Mesenchymal stem cell (in vitro differentiated cells and primary cell): Measurements from ENCODE around the gene SLC12A7.
A peak's percentile ranks its signal among the peaks of the same experiment; 100 is the strongest.

Experiments
- DNase-seq: peaks from one replicate; pipeline ENCODE4 v3.0.0-alpha.2; 2013
- H2AFZ ChIP-seq: one replicate; pipeline ENCODE4 v1.6.1; 2013; ENCODE audit warnings: low read depth, mild to moderate bottlenecking, control low read depth, inconsistent platforms, low read length, moderate library complexity
- H2AK5ac ChIP-seq: 2 replicates; pipeline ENCODE4 v1.6.1; 2013; ENCODE audit warnings: low read length, moderate library complexity, mild to moderate bottlenecking, inconsistent platforms; ENCODE audit not compliant: severe bottlenecking
- H2BK120ac ChIP-seq: one replicate; pipeline ENCODE4 v1.6.1; 2013; ENCODE audit warnings: low read depth, mild to moderate bottlenecking, inconsistent platforms, low read length, moderate library complexity
- H2BK12ac ChIP-seq, 2 experiments: one replicate each; pipeline ENCODE4 v1.6.1; 2013; ENCODE audit warnings: inconsistent platforms in 2 of 2, low read length in 2 of 2, mild to moderate bottlenecking in 2 of 2, moderate library complexity in 2 of 2, control low read depth in 1 of 2
- H2BK15ac ChIP-seq: one replicate; pipeline ENCODE4 v1.6.1; 2013; ENCODE audit warnings: mild to moderate bottlenecking, low read depth, inconsistent platforms; ENCODE audit not compliant: poor library complexity, severe bottlenecking
- H2BK5ac ChIP-seq: 2 replicates; pipeline ENCODE4 v1.6.1; 2013; ENCODE audit warnings: low read depth, mild to moderate bottlenecking, low read length, control low read depth, inconsistent platforms; ENCODE audit not compliant: poor library complexity, severe bottlenecking
- H3K14ac ChIP-seq, 2 experiments: one replicate each; pipeline ENCODE4 v1.6.1; 2013; ENCODE audit warnings: inconsistent platforms in 2 of 2, low read length in 2 of 2, control low read depth in 1 of 2, mild to moderate bottlenecking in 1 of 2, moderate library complexity in 1 of 2
- H3K18ac ChIP-seq, 2 experiments: one replicate each; pipeline ENCODE4 v1.6.1; 2013; ENCODE audit warnings: inconsistent platforms in 2 of 2, low read length in 2 of 2, control low read depth in 1 of 2, low read depth in 1 of 2, mild to moderate bottlenecking in 1 of 2
- H3K23ac ChIP-seq, 2 experiments: one replicate each; pipeline ENCODE4 v1.6.1; 2013; ENCODE audit warnings: inconsistent platforms in 2 of 2, low read length in 2 of 2, mild to moderate bottlenecking in 2 of 2, moderate library complexity in 2 of 2, control low read depth in 1 of 2
- H3K27ac ChIP-seq: 2 replicates; pipeline ENCODE4 v1.5.1; 2013; ENCODE audit warnings: mild to moderate bottlenecking, moderate library complexity, low read length, control low read depth, inconsistent platforms; ENCODE audit not compliant: poor library complexity, severe bottlenecking
- H3K27me3 ChIP-seq, 2 experiments: 2 replicates each; pipeline versions ENCODE4 v1.6.1 to v1.7.0; 2013; ENCODE audit warnings: low read length in 2 of 2, mild to moderate bottlenecking in 2 of 2, moderate library complexity in 2 of 2, control low read depth in 1 of 2, inconsistent platforms in 1 of 2; ENCODE audit not compliant: control insufficient read depth in 1 of 2, insufficient read depth in 1 of 2
- H3K36me3 ChIP-seq, 2 experiments: 2 replicates each; pipeline versions ENCODE4 v1.6.1 to v1.7.0; 2013; ENCODE audit warnings: low read length in 2 of 2, control low read depth in 1 of 2, inconsistent platforms in 1 of 2, low read depth in 1 of 2, mild to moderate bottlenecking in 1 of 2; ENCODE audit not compliant: insufficient read depth in 2 of 2, control insufficient read depth in 1 of 2
- H3K4ac ChIP-seq, 2 experiments: one replicate each; pipeline ENCODE4 v1.6.1; 2013; ENCODE audit warnings: inconsistent platforms in 2 of 2, low read length in 2 of 2, mild to moderate bottlenecking in 2 of 2, moderate library complexity in 2 of 2, control low read depth in 1 of 2, low read depth in 1 of 2
- H3K4me1 ChIP-seq: 2 replicates; pipeline ENCODE4 v1.6.1; 2013; ENCODE audit warnings: low read depth, low read length, control low read depth; ENCODE audit not compliant: control insufficient read depth, insufficient read depth
- H3K4me2 ChIP-seq: 2 replicates; pipeline ENCODE4 v1.6.1; 2013; ENCODE audit warnings: low read length, mild to moderate bottlenecking, inconsistent platforms; ENCODE audit not compliant: poor library complexity, severe bottlenecking
- H3K4me3 ChIP-seq, 2 experiments: 2 replicates each; pipeline versions ENCODE4 v1.5.1 to v1.7.0; 2013; ENCODE audit warnings: low read length in 2 of 2, mild to moderate bottlenecking in 2 of 2, control low read depth in 1 of 2, low read depth in 1 of 2; ENCODE audit not compliant: insufficient read depth in 1 of 2
- H3K79me1 ChIP-seq: replicated peaks from 2 replicates; pipeline ENCODE4 v1.6.1; 2013; ENCODE audit warnings: mild to moderate bottlenecking, control low read depth, low read length, inconsistent platforms; ENCODE audit not compliant: poor library complexity, severe bottlenecking
- H3K9ac ChIP-seq: 2 replicates; pipeline ENCODE4 v1.7.0; 2013; ENCODE audit warnings: mild to moderate bottlenecking, low read length, moderate library complexity
- H3K9me3 ChIP-seq: 2 replicates; pipeline ENCODE4 v1.7.0; 2013; ENCODE audit warnings: mild to moderate bottlenecking, low read length; ENCODE audit not compliant: control insufficient read depth
- H4K8ac ChIP-seq: one replicate; pipeline ENCODE4 v1.6.1; 2013; ENCODE audit warnings: inconsistent platforms, mild to moderate bottlenecking, low read length, moderate library complexity
- H4K91ac ChIP-seq: one replicate; pipeline ENCODE4 v1.6.1; 2013; ENCODE audit warnings: mild to moderate bottlenecking, low read length, inconsistent platforms
- WGBS: methylation state at CpG from one replicate; pipeline ENCODE4 v1.1.7; 2013; ENCODE audit warnings: mixed read lengths; 5-methylcytosine and 5-hydroxymethylcytosine counted together

SLC12A7 gene

GRCh38 chr5:1074816-1075554, 36.9 kb downstream of the SLC12A7 start:
- DNase-seq = no peak
- Histone ChIP-seq H2BK5ac (no peak overlapping the region), H2AK5ac (no peak overlapping the region), H2AFZ (no peak overlapping the region), H3K27ac (no peak overlapping the region), H2BK12ac (no peak overlapping the region), H3K4ac (no peak overlapping the region), H3K79me1 (no peaks in the 10 kb centered on the region), H3K27me3 (no peaks in the 10 kb centered on the region), H4K8ac (peak overlapping the region; percentile 28), H3K4me2 (no peak overlapping the region), H3K9ac (no peak overlapping the region), H3K36me3 (peaks cover 7 to 16% of the 10 kb centered on the region in 2 experiments), H4K91ac (no peak overlapping the region), H3K4me3 (no peak overlapping the region), H3K18ac (no peak overlapping the region), H2BK120ac (no peak overlapping the region), H3K14ac (no peak overlapping the region), H2BK15ac (no peak overlapping the region), H3K9me3 (no peaks in the 10 kb centered on the region), H3K4me1 (peaks cover 5% of the 10 kb centered on the region), H3K23ac (no peak overlapping the region)
- 94% methylated on average over 40 of the region's 40 CpGs for WGBS

- Histone ChIP-seq H2AFZ (no peak overlapping the region), H3K27me3 (no peaks in the 10 kb centered on the region), H3K4me2 (no peak overlapping the region), H4K91ac (no peak overlapping the region), H3K4me1 (peaks cover 5% of the 10 kb centered on the region), H3K4ac (no peak overlapping the region), H4K8ac (no peak overlapping the region), H3K9ac (no peak overlapping the region), H2BK5ac (no peak overlapping the region), H3K27ac (no peak overlapping the region), H3K79me1 (no peaks in the 10 kb centered on the region), H2BK15ac (no peak overlapping the region), H3K9me3 (no peaks in the 10 kb centered on the region), H2AK5ac (no peak overlapping the region), H3K14ac (no peak overlapping the region), H2BK12ac (no peak overlapping the region), H3K36me3 (peaks cover 6 to 16% of the 10 kb centered on the region in 2 experiments), H2BK120ac (no peak overlapping the region), H3K18ac (no peak overlapping the region), H3K4me3 (no peak overlapping the region), H3K23ac (no peak overlapping the region)
- WGBS = 97% methylated on average over 13 of the region's 18 CpGs
- DNase-seq = no peak
Measured at GRCh38 chr5:1074226-1074625, 37.6 kb downstream of the SLC12A7 start.

- Histone ChIP-seq H3K4me2 (no peak overlapping the region), H2BK120ac (no peak overlapping the region), H2AFZ (no peak overlapping the region), H4K91ac (peak overlapping the region; percentile 62), H3K9ac (no peak overlapping the region), H3K4me3 (no peak overlapping the region), H3K23ac (no peak overlapping the region), H3K9me3 (no peaks in the 10 kb centered on the region), H3K18ac (peak overlapping the region; percentile 6 to 33), H3K14ac (peak overlapping the region in 1 of 2 experiments; percentile 20), H3K27ac (no peak overlapping the region), H3K27me3 (no peaks in the 10 kb centered on the region), H3K36me3 (peaks cover 2 to 16% of the 10 kb centered on the region in 2 experiments), H3K79me1 (no peaks in the 10 kb centered on the region), H2BK5ac (no peak overlapping the region), H2BK15ac (no peak overlapping the region), H2AK5ac (no peak overlapping the region), H2BK12ac (peak overlapping the region in 1 of 2 experiments; percentile 29), H3K4me1 (peaks cover 5% of the 10 kb centered on the region), H3K4ac (no peak overlapping the region), H4K8ac (peak overlapping the region; percentile 2)
- DNase-seq = no peak
- 91% methylated on average over 45 of the region's 46 CpGs for WGBS
Measured at GRCh38 chr5:1073239-1074102, 38.4 kb downstream of the SLC12A7 start.

- Histone ChIP-seq H3K79me1 (no peaks in the 10 kb centered on the region), H4K8ac (no peak overlapping the region), H3K23ac (no peak overlapping the region), H3K9ac (no peak overlapping the region), H3K27ac (no peak overlapping the region), H3K4me3 (no peak overlapping the region), H3K18ac (no peak overlapping the region), H3K4ac (no peak overlapping the region), H2BK12ac (no peak overlapping the region), H2BK15ac (no peak overlapping the region), H2AK5ac (no peak overlapping the region), H3K27me3 (no peaks in the 10 kb centered on the region), H2BK120ac (no peak overlapping the region), H4K91ac (no peak overlapping the region), H2AFZ (no peak overlapping the region), H3K36me3 (peaks cover 0 to 7% of the 10 kb centered on the region in 2 experiments), H3K4me1 (peaks cover 2% of the 10 kb centered on the region), H3K14ac (no peak overlapping the region), H3K9me3 (no peaks in the 10 kb centered on the region), H3K4me2 (no peak overlapping the region), H2BK5ac (no peak overlapping the region)
- WGBS = 96% methylated on average over 8 of the region's 15 CpGs
- no peak for DNase-seq
Measured at GRCh38 chr5:1069720-1070088, 42.2 kb downstream of the SLC12A7 start.
